Measurements from ENCODE around the gene GPRIN3.

Gene GPRIN3

GRCh38 chr4:89253935-89254334, 53.7 kb downstream of the GPRIN3 start:
- DNase-seq: no peak

- no peak for DNase-seq
These were observed 54.3 kb downstream of the GPRIN3 start for GRCh38 chr4:89253311-89253710.

GRCh38 chr4:89251396-89251795, 56.2 kb downstream of the GPRIN3 start:
- no peak for DNase-seq

GRCh38 chr4:89249716-89250361, 57.8 kb downstream of the GPRIN3 start:
- no peak for DNase-seq

- no peak for DNase-seq
These were observed 58.3 kb downstream of the GPRIN3 start for GRCh38 chr4:89249313-89249712.

GRCh38 chr4:89248879-89249281, 58.7 kb downstream of the GPRIN3 start:
- DNase-seq: no peak

GRCh38 chr4:89247951-89248350, 59.6 kb downstream of the GPRIN3 start:
- DNase-seq: no peak

GRCh38 chr4:89245459-89245858, 62.1 kb downstream of the GPRIN3 start:
- DNase-seq: no peak

- no peak for DNase-seq
These were observed 63.8 kb downstream of the GPRIN3 start for GRCh38 chr4:89243733-89244252.

- DNase-seq: no peak
These were observed 64.5 kb downstream of the GPRIN3 start for GRCh38 chr4:89242864-89243732.

- DNase-seq: no peak
These were observed 65.4 kb downstream of the GPRIN3 start for GRCh38 chr4:89242216-89242615.

GRCh38 chr4:89230271-89230670, 77.3 kb downstream of the GPRIN3 start:
- no peak for DNase-seq

- peak; percentile 80 for DNase-seq
These were observed 80.7 kb downstream of the GPRIN3 start for GRCh38 chr4:89226665-89227574.

- DNase-seq: no peak
These were observed 85.4 kb downstream of the GPRIN3 start for GRCh38 chr4:89222170-89222569.

GRCh38 chr4:89221167-89221867, 86.3 kb downstream of the GPRIN3 start:
- no peak for DNase-seq

- no peak for DNase-seq
These were observed 89.0 kb downstream of the GPRIN3 start for GRCh38 chr4:89218587-89218986.

GRCh38 chr4:89217604-89218003, 90.0 kb downstream of the GPRIN3 start:
- DNase-seq: no peak

GRCh38 chr4:89216866-89217265, 90.7 kb downstream of the GPRIN3 start:
- DNase-seq: no peak

GRCh38 chr4:89216422-89216821, 91.2 kb downstream of the GPRIN3 start:
- DNase-seq: no peak

- DNase-seq: no peak
These were observed 91.9 kb downstream of the GPRIN3 start for GRCh38 chr4:89215736-89216135.

GRCh38 chr4:89214308-89214707, 93.3 kb downstream of the GPRIN3 start:
- DNase-seq: no peak

GRCh38 chr4:89213382-89213701, 94.3 kb downstream of the GPRIN3 start:
- no peak for DNase-seq

Measured in stimulated activated CD8-positive, alpha-beta memory T cell treated with anti-CD3 and anti-CD28 coated beads, Interleukin-4, amount 100 ng/mL, for 48 hours (primary cell).